Measurements from ENCODE around the gene TPCN2.

Gene TPCN2

DNA sequence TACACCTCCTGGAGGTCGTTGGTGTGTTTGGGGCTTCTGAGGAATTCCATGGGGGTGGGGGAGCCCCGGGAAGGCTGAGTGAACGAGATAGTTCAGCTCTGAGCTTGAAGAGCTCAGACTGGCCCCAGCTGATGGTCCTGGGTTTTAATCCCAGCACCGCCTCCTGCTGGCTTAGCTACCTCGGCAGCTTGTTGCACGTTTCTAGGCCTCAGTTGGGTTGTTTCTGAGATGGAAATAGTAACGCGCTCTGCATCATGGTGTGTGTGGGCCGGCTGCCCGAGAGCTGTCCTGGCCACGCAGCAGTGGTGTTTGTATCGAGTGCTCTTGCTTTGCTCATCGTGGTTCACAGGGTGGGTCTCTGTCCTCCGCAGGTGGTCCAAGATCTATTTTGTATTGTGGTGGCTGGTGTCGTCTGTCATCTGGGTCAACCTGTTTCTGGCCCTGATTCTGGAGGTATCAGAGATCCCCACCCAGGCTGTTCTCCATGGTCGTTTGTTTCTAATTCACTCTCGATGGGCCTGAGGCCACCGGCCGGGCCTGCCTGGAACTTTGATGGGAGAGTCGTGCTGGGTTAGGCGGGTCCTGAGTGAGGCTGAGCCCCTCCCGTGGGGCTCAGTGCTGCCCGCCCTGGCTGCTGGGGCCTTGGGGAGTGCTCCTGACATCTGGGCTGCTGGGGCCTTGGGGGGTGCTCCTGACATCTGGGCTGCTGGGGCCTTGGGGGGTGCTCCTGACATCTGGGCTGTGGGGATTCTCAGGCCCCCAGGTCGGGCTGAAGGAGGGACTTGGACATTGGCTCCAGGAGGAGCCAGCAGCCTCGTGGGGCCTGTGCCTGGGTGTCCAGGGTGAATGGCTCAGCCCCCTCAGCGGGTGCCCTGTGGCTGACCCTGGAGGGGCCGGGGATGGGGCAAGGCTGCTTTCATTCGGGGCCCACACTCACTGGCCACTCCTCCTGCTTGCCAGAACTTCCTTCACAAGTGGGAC is 37.7 kb downstream of the TPCN2 start:
- Histone ChIP-seq H3K9ac (ENCODE audit: low read depth in 1 of 2, low read length in 2 of 2) (no peak overlapping the region), H3K36me3 (ENCODE audit: control insufficient read depth in 1 of 2, insufficient read depth in 2 of 2, low read length in 2 of 2) (peaks cover 6 to 47% of the 10 kb centered on the region in 2 donors)

GRCh38 chr11:69087133-69087524 is 38.4 kb downstream of the TPCN2 start:
- Histone ChIP-seq H3K4me3 (ENCODE audit: low read depth in 1 of 2, low read length in 2 of 2) (no peak overlapping the region), H3K4me1 (ENCODE audit: control insufficient read depth in 1 of 2, insufficient read depth in 2 of 2, low read length in 2 of 2) (no peaks in the 10 kb centered on the region), H3K36me3 (ENCODE audit: control insufficient read depth in 1 of 2, insufficient read depth in 2 of 2, low read length in 2 of 2) (peaks cover 11 to 43% of the 10 kb centered on the region in 2 donors), H3K9ac (ENCODE audit: low read depth in 1 of 2, low read length in 2 of 2) (no peak overlapping the region), H3K27me3 (ENCODE audit: control insufficient read depth in 1 of 2, insufficient read depth in 2 of 2, low read length in 2 of 2) (no peaks in the 10 kb centered on the region), H3K9me3 (ENCODE audit: control insufficient read depth in 1 of 2, low read length in 2 of 2) (no peaks in the 10 kb centered on the region), H3K27ac (ENCODE audit: low read depth, low read length) (no peak overlapping the region)

More for the DNA sequence above, 37.7 kb downstream of the TPCN2 start:
- Histone ChIP-seq H3K27me3 (ENCODE audit: control insufficient read depth in 1 of 2, insufficient read depth in 2 of 2, low read length in 2 of 2) (no peaks in the 10 kb centered on the region), H3K27ac (ENCODE audit: low read depth, low read length) (no peak overlapping the region), H3K4me3 (ENCODE audit: low read depth in 1 of 2, low read length in 2 of 2) (no peak overlapping the region), H3K9me3 (ENCODE audit: control insufficient read depth in 1 of 2, low read length in 2 of 2) (no peaks in the 10 kb centered on the region), H3K4me1 (ENCODE audit: control insufficient read depth in 1 of 2, insufficient read depth in 2 of 2, low read length in 2 of 2) (no peaks in the 10 kb centered on the region)

DNA sequence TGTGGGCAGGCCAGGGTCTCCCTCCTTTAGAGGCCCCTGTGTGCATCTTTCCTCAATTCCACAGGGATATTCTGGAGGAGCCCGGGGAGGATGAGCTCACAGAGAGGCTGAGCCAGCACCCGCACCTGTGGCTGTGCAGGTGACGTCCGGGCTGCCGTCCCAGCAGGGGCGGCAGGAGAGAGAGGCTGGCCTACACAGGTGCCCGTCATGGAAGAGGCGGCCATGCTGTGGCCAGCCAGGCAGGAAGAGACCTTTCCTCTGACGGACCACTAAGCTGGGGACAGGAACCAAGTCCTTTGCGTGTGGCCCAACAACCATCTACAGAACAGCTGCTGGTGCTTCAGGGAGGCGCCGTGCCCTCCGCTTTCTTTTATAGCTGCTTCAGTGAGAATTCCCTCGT is 39.1 kb downstream of the TPCN2 start:
- Histone ChIP-seq H3K27ac (ENCODE audit: low read depth, low read length) (no peak overlapping the region), H3K4me3 (ENCODE audit: low read depth in 1 of 2, low read length in 2 of 2) (no peak overlapping the region), H3K9me3 (ENCODE audit: control insufficient read depth in 1 of 2, low read length in 2 of 2) (no peaks in the 10 kb centered on the region), H3K9ac (ENCODE audit: low read depth in 1 of 2, low read length in 2 of 2) (no peak overlapping the region), H3K4me1 (ENCODE audit: control insufficient read depth in 1 of 2, insufficient read depth in 2 of 2, low read length in 2 of 2) (no peaks in the 10 kb centered on the region), H3K27me3 (ENCODE audit: control insufficient read depth in 1 of 2, insufficient read depth in 2 of 2, low read length in 2 of 2) (no peaks in the 10 kb centered on the region), H3K36me3 (ENCODE audit: control insufficient read depth in 1 of 2, insufficient read depth in 2 of 2, low read length in 2 of 2) (peaks cover 11 to 38% of the 10 kb centered on the region in 2 donors)

GRCh38 chr11:69088676-69089146 is 40.0 kb downstream of the TPCN2 start:
- Histone ChIP-seq H3K36me3 (ENCODE audit: control insufficient read depth in 1 of 2, insufficient read depth in 2 of 2, low read length in 2 of 2) (peaks cover 11 to 31% of the 10 kb centered on the region in 2 donors), H3K27me3 (ENCODE audit: control insufficient read depth in 1 of 2, insufficient read depth in 2 of 2, low read length in 2 of 2) (no peaks in the 10 kb centered on the region), H3K4me3 (ENCODE audit: low read depth in 1 of 2, low read length in 2 of 2) (no peak overlapping the region), H3K27ac (ENCODE audit: low read depth, low read length) (no peak overlapping the region), H3K9ac (ENCODE audit: low read depth in 1 of 2, low read length in 2 of 2) (no peak overlapping the region), H3K9me3 (ENCODE audit: control insufficient read depth in 1 of 2, low read length in 2 of 2) (no peaks in the 10 kb centered on the region), H3K4me1 (ENCODE audit: control insufficient read depth in 1 of 2, insufficient read depth in 2 of 2, low read length in 2 of 2) (no peaks in the 10 kb centered on the region)

DNA sequence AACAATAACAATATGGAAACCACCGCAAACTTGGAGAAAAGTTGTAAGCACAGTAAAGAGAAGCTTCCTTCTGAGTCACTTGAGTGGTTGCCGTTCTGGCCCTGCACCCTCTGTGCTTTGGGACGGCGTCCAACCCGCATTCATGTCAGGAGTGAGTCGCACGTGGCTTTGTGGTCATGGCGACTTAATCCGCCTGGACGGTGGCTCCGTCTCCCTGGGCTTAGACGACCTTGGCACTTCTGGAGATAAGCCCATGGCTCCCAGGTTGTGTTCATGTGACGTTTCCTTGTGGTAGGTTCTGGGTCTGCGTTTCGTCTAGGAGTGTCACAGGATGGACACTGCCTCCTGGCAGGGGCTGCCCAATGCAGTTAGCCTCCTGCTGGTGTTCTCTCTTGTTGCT is 40.5 kb downstream of the TPCN2 start:
- H3K27ac ChIP-seq (ENCODE audit: low read depth, low read length) = no peak overlapping the region
- no peaks in the 10 kb centered on the region for H3K4me1 ChIP-seq (ENCODE audit: control insufficient read depth in 1 of 2, insufficient read depth in 2 of 2, low read length in 2 of 2)
- H3K4me3 ChIP-seq (ENCODE audit: low read depth in 1 of 2, low read length in 2 of 2) = no peak overlapping the region
- H3K36me3 ChIP-seq (ENCODE audit: control insufficient read depth in 1 of 2, insufficient read depth in 2 of 2, low read length in 2 of 2) = peaks cover 7 to 30% of the 10 kb centered on the region in 2 donors
- H3K9me3 ChIP-seq (ENCODE audit: control insufficient read depth in 1 of 2, low read length in 2 of 2) = no peaks in the 10 kb centered on the region
- no peak overlapping the region for H3K9ac ChIP-seq (ENCODE audit: low read depth in 1 of 2, low read length in 2 of 2)
- no peaks in the 10 kb centered on the region for H3K27me3 ChIP-seq (ENCODE audit: control insufficient read depth in 1 of 2, insufficient read depth in 2 of 2, low read length in 2 of 2)

- Histone ChIP-seq H3K9me3 (ENCODE audit: control insufficient read depth in 1 of 2, low read length in 2 of 2) (no peaks in the 10 kb centered on the region), H3K27ac (ENCODE audit: low read depth, low read length) (no peak overlapping the region), H3K9ac (ENCODE audit: low read depth in 1 of 2, low read length in 2 of 2) (no peak overlapping the region), H3K4me3 (ENCODE audit: low read depth in 1 of 2, low read length in 2 of 2) (no peak overlapping the region), H3K4me1 (ENCODE audit: control insufficient read depth in 1 of 2, insufficient read depth in 2 of 2, low read length in 2 of 2) (no peaks in the 10 kb centered on the region), H3K36me3 (ENCODE audit: control insufficient read depth in 1 of 2, insufficient read depth in 2 of 2, low read length in 2 of 2) (peaks cover 5 to 23% of the 10 kb centered on the region in 2 donors), H3K27me3 (ENCODE audit: control insufficient read depth in 1 of 2, insufficient read depth in 2 of 2, low read length in 2 of 2) (no peaks in the 10 kb centered on the region)
These were observed 43.0 kb downstream of the TPCN2 start for GRCh38 chr11:69091638-69092165.

GRCh38 chr11:69092263-69092662 is 43.5 kb downstream of the TPCN2 start:
- H3K4me1 ChIP-seq (ENCODE audit: control insufficient read depth in 1 of 2, insufficient read depth in 2 of 2, low read length in 2 of 2) = no peaks in the 10 kb centered on the region

GRCh38 chr11:69093106-69093505 is 44.4 kb downstream of the TPCN2 start:
- Histone ChIP-seq H3K4me3 (ENCODE audit: low read depth in 1 of 2, low read length in 2 of 2) (no peak overlapping the region), H3K9ac (ENCODE audit: low read depth in 1 of 2, low read length in 2 of 2) (no peak overlapping the region), H3K36me3 (ENCODE audit: control insufficient read depth in 1 of 2, insufficient read depth in 2 of 2, low read length in 2 of 2) (peaks cover 5 to 20% of the 10 kb centered on the region in 2 donors), H3K4me1 (ENCODE audit: control insufficient read depth in 1 of 2, insufficient read depth in 2 of 2, low read length in 2 of 2) (no peaks in the 10 kb centered on the region), H3K27me3 (ENCODE audit: control insufficient read depth in 1 of 2, insufficient read depth in 2 of 2, low read length in 2 of 2) (no peaks in the 10 kb centered on the region), H3K27ac (ENCODE audit: low read depth, low read length) (no peak overlapping the region), H3K9me3 (ENCODE audit: control insufficient read depth in 1 of 2, low read length in 2 of 2) (no peaks in the 10 kb centered on the region)

More at GRCh38 chr11:69092263-69092662, 43.5 kb downstream of the TPCN2 start:
- Histone ChIP-seq H3K9me3 (ENCODE audit: control insufficient read depth in 1 of 2, low read length in 2 of 2) (no peaks in the 10 kb centered on the region), H3K9ac (ENCODE audit: low read depth in 1 of 2, low read length in 2 of 2) (no peak overlapping the region), H3K27ac (ENCODE audit: low read depth, low read length) (no peak overlapping the region), H3K4me3 (ENCODE audit: low read depth in 1 of 2, low read length in 2 of 2) (no peak overlapping the region), H3K36me3 (ENCODE audit: control insufficient read depth in 1 of 2, insufficient read depth in 2 of 2, low read length in 2 of 2) (peaks cover 5 to 23% of the 10 kb centered on the region in 2 donors), H3K27me3 (ENCODE audit: control insufficient read depth in 1 of 2, insufficient read depth in 2 of 2, low read length in 2 of 2) (no peaks in the 10 kb centered on the region)

GRCh38 chr11:69094111-69094914 is 45.6 kb downstream of the TPCN2 start:
- Histone ChIP-seq H3K4me1 (ENCODE audit: control insufficient read depth in 1 of 2, insufficient read depth in 2 of 2, low read length in 2 of 2) (no peaks in the 10 kb centered on the region), H3K27ac (ENCODE audit: low read depth, low read length) (no peak overlapping the region), H3K36me3 (ENCODE audit: control insufficient read depth in 1 of 2, insufficient read depth in 2 of 2, low read length in 2 of 2) (peaks cover 5 to 14% of the 10 kb centered on the region in 2 donors), H3K9ac (ENCODE audit: low read depth in 1 of 2, low read length in 2 of 2) (no peak overlapping the region), H3K4me3 (ENCODE audit: low read depth in 1 of 2, low read length in 2 of 2) (no peak overlapping the region), H3K27me3 (ENCODE audit: control insufficient read depth in 1 of 2, insufficient read depth in 2 of 2, low read length in 2 of 2) (no peaks in the 10 kb centered on the region), H3K9me3 (ENCODE audit: control insufficient read depth in 1 of 2, low read length in 2 of 2) (no peaks in the 10 kb centered on the region)

DNA sequence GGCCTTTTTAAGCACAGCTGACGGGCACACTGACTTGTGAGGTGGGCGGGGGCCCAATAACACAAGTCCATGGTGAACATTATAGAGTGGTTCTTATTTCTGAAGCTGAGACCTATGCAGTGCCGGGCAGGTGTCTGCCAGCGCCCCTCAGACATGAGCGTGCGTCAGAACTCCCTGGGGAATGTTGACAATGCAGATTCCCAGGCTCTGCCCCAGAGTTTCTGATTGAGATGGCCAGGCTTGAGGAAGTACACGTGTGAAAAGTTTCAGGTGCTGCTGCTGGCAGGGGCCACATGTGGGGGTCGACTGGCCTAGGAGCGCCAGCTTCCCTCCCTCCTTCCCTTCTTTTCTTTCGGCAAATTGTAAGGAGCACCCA is 46.2 kb downstream of the TPCN2 start:
- Histone ChIP-seq H3K36me3 (ENCODE audit: control insufficient read depth in 1 of 2, insufficient read depth in 2 of 2, low read length in 2 of 2) (peaks cover 5 to 10% of the 10 kb centered on the region in 2 donors), H3K4me3 (ENCODE audit: low read depth in 1 of 2, low read length in 2 of 2) (no peak overlapping the region), H3K9me3 (ENCODE audit: control insufficient read depth in 1 of 2, low read length in 2 of 2) (no peaks in the 10 kb centered on the region), H3K27me3 (ENCODE audit: control insufficient read depth in 1 of 2, insufficient read depth in 2 of 2, low read length in 2 of 2) (no peaks in the 10 kb centered on the region), H3K9ac (ENCODE audit: low read depth in 1 of 2, low read length in 2 of 2) (no peak overlapping the region), H3K4me1 (ENCODE audit: control insufficient read depth in 1 of 2, insufficient read depth in 2 of 2, low read length in 2 of 2) (no peaks in the 10 kb centered on the region), H3K27ac (ENCODE audit: low read depth, low read length) (no peak overlapping the region)

Data from duodenal mucosa (tissue), 2 donors.